KMS-11 (cell line): ENCODE data around the gene KYAT1.

Source experiments
- H2AFZ ChIP-seq: fragments of 200-600 bp; sonication (generic); 2 replicates; pipeline ENCODE4 v1.6.1; 2016; ENCODE audit warnings: antibody characterized with exemption, mixed run types, low read depth
- H3K27ac ChIP-seq: fragments of 200-600 bp; sonication (generic); 2 replicates; pipeline ENCODE4 v1.6.1; 2016; ENCODE audit warnings: mild to moderate bottlenecking, mixed run types
- H3K27me3 ChIP-seq: fragments of 200-600 bp; sonication (generic); 2 replicates; pipeline ENCODE4 v1.6.1; 2017; ENCODE audit warnings: mild to moderate bottlenecking, low read depth, mixed run types, moderate library complexity; ENCODE audit not compliant: insufficient read depth
- H3K36me3 ChIP-seq: fragments of 200-600 bp; sonication (generic); 2 replicates; pipeline ENCODE4 v1.6.1; 2017; ENCODE audit warnings: mild to moderate bottlenecking, mixed run types; ENCODE audit not compliant: insufficient read depth
- H3K4me1 ChIP-seq: fragments of 200-600 bp; sonication (generic); 2 replicates; pipeline ENCODE4 v1.6.1; 2016; ENCODE audit warnings: mild to moderate bottlenecking, low read depth, mixed run types; ENCODE audit not compliant: poor library complexity, severe bottlenecking
- H3K4me2 ChIP-seq: fragments of 200-600 bp; sonication (generic); 2 replicates; pipeline ENCODE4 v1.7.0; 2016; ENCODE audit warnings: mild to moderate bottlenecking, mixed run types
- H3K4me3 ChIP-seq: fragments of 200-600 bp; sonication (generic); IDR thresholded peaks from 2 replicates; pipeline ENCODE4 v1.6.1; 2017; ENCODE audit warnings: low read depth, low read length, mixed read lengths; ENCODE audit not compliant: insufficient read depth
- H3K79me2 ChIP-seq: fragments of 200-600 bp; sonication (generic); 2 replicates; pipeline ENCODE4 v1.6.1; 2016; ENCODE audit warnings: low read depth, mixed run types; ENCODE audit not compliant: insufficient read depth
- H3K9ac ChIP-seq: fragments of 200-600 bp; sonication (generic); 2 replicates; pipeline ENCODE4 v1.6.1; 2016; ENCODE audit warnings: mild to moderate bottlenecking, mixed run types
- H4K20me1 ChIP-seq: fragments of 200-600 bp; sonication (generic); 2 replicates; pipeline ENCODE4 v1.6.1; 2016; ENCODE audit warnings: mild to moderate bottlenecking, mixed run types; ENCODE audit not compliant: insufficient read depth
- TF ChIP-seq, protein P1 (sequence below): fragments of 200-600 bp; sonication (generic); conservative IDR thresholded peaks from 2 replicates; pipeline ENCODE4 v1.6.1; 2017; ENCODE audit warnings: low read depth, mild to moderate bottlenecking, antibody characterized with exemption, low read length, moderate library complexity, mixed read lengths

Gene KYAT1

DNA sequence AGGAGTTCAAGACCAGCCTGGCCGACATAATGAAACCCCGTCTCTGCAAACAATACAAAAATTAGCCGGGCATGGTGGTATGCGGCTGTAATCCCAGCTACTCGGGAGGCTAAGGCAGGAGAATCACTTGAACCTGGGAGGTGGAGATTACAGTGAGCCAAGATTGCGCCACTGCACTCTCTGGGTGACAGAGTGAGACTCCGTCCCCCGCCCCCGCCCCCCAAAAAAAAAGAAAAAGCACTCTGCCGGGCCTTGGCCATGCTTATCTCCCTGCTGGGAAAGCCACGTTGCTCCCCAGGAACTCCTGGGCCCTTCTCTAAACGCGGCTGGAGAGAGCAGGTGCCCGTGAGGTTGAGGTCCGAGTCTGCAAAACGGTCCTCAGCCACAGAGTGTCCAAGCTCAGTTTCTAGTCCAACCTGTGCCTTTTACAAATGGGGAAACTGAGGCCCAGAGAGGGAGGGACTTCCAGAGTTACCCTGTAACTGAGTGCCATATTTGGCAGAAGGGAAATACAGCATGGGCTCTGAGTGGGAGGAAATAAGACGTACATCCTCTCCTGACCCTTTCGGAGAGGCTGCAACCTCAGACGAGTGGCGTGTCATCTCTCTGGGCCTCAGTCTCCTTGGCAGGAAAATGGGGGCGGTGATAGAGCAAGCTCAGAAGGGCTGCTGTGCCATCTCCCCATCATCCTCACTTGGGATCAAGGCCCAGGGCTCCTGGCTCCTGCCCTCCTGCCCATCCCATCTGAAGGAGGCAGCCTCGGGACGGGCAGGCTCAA is 32.4 kb upstream of the KYAT1 start:
- H4K20me1 ChIP-seq: no peaks in the 10 kb centered on the region
- H3K27me3 ChIP-seq: no peaks in the 10 kb centered on the region
- no peak overlapping the region for H3K27ac ChIP-seq
- no peak overlapping the region for H3K9ac ChIP-seq
- no peaks in the 10 kb centered on the region for H3K79me2 ChIP-seq
- H3K4me2 ChIP-seq: no peak overlapping the region
- H3K36me3 ChIP-seq: no peaks in the 10 kb centered on the region
- no peak overlapping the region for H3K4me3 ChIP-seq
- no peaks in the 10 kb centered on the region for H3K4me1 ChIP-seq
- TF ChIP-seq, protein P1, sequence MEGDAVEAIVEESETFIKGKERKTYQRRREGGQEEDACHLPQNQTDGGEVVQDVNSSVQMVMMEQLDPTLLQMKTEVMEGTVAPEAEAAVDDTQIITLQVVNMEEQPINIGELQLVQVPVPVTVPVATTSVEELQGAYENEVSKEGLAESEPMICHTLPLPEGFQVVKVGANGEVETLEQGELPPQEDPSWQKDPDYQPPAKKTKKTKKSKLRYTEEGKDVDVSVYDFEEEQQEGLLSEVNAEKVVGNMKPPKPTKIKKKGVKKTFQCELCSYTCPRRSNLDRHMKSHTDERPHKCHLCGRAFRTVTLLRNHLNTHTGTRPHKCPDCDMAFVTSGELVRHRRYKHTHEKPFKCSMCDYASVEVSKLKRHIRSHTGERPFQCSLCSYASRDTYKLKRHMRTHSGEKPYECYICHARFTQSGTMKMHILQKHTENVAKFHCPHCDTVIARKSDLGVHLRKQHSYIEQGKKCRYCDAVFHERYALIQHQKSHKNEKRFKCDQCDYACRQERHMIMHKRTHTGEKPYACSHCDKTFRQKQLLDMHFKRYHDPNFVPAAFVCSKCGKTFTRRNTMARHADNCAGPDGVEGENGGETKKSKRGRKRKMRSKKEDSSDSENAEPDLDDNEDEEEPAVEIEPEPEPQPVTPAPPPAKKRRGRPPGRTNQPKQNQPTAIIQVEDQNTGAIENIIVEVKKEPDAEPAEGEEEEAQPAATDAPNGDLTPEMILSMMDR: no peak
- H2AFZ ChIP-seq: no peak overlapping the region

- Histone ChIP-seq H3K27ac (no peak overlapping the region), H3K36me3 (no peaks in the 10 kb centered on the region), H2AFZ (no peak overlapping the region), H4K20me1 (no peaks in the 10 kb centered on the region), H3K27me3 (no peaks in the 10 kb centered on the region), H3K4me2 (no peak overlapping the region), H3K4me1 (no peaks in the 10 kb centered on the region), H3K9ac (no peak overlapping the region), H3K4me3 (no peak overlapping the region), H3K79me2 (no peaks in the 10 kb centered on the region)
- TF ChIP-seq, protein P1: no peak
These were observed 31.5 kb upstream of the KYAT1 start for GRCh38 chr9:128913048-128913900.

DNA sequence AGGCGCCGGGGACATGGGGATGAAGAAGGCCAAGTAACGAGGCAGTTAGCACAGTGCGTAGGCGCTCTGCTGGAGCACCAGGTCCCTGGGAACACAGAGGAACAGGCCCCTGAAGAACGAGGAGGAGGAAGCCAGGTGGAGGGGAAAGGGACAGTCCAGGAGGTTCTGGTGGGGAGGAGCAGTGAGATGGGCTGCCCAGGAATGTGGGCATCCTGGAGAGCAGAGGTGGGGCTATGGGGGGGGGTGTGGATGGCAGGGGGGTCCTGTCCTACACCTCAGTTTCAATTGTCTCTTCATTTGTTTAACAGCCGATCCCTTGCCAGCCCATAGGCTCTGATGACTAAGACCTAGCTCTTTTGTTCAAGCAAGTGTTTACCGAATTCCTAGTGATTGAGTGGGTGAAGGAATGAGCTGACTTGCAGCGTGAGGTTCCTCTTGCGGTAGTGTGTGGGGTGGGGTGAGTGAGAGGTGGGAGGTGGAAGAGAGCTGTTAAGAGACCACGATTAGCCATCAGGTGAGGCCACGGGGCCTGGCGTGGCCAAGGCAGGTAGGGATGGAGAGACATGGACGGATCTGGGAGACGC is 30.6 kb upstream of the KYAT1 start:
- Histone ChIP-seq H3K4me1 (no peaks in the 10 kb centered on the region), H4K20me1 (no peaks in the 10 kb centered on the region), H3K4me2 (no peak overlapping the region), H3K27me3 (no peaks in the 10 kb centered on the region), H3K27ac (no peak overlapping the region), H3K4me3 (no peak overlapping the region), H3K36me3 (peaks cover 6% of the 10 kb centered on the region; the same call in 1 of the 2 replicates), H3K79me2 (no peaks in the 10 kb centered on the region), H3K9ac (no peak overlapping the region), H2AFZ (no peak overlapping the region)
- TF ChIP-seq, protein P1: no peak

- TF ChIP-seq, protein P1: no peak
- H4K20me1 ChIP-seq: no peaks in the 10 kb centered on the region
- H3K27me3 ChIP-seq: no peaks in the 10 kb centered on the region
- no peaks in the 10 kb centered on the region for H3K79me2 ChIP-seq
- H3K4me1 ChIP-seq: no peaks in the 10 kb centered on the region
- H3K9ac ChIP-seq: no peak overlapping the region
- no peak overlapping the region for H2AFZ ChIP-seq
- no peak overlapping the region for H3K4me2 ChIP-seq
- H3K36me3 ChIP-seq: peaks cover 6% of the 10 kb centered on the region; the same call in 1 of the 2 replicates
- no peak overlapping the region for H3K4me3 ChIP-seq
- H3K27ac ChIP-seq: no peak overlapping the region
These were observed 29.8 kb upstream of the KYAT1 start for GRCh38 chr9:128911529-128912035.
